Neuron (in vitro differentiated cells): ENCODE measurements around the gene FKBP7.
A peak's percentile ranks its signal among the peaks of the same experiment; 100 is the strongest.
"Not testable (repeated sequence)": the region's sequence is repeated elsewhere in the genome, so short reads cannot be mapped to it uniquely, and the experiment has no call there.

Experiments used
- H2AFZ ChIP-seq: one replicate; pipeline ENCODE4 v1.6.1; 2013; ENCODE audit warnings: low read depth, mild to moderate bottlenecking, inconsistent platforms, low read length, moderate library complexity
- H3K27me3 ChIP-seq: one replicate; pipeline ENCODE4 v1.6.1; 2013; ENCODE audit warnings: low read length; ENCODE audit not compliant: insufficient read depth
- H3K36me3 ChIP-seq: one replicate; pipeline ENCODE4 v1.6.1; 2013; ENCODE audit warnings: low read length; ENCODE audit not compliant: insufficient read depth
- H3K4me1 ChIP-seq: one replicate; pipeline ENCODE4 v1.6.1; 2013; ENCODE audit warnings: low read length; ENCODE audit not compliant: insufficient read depth
- H3K4me3 ChIP-seq: 2 replicates; pipeline ENCODE4 v1.5.1; 2013; ENCODE audit warnings: mild to moderate bottlenecking, low read length, moderate library complexity
- H3K9me3 ChIP-seq: one replicate; pipeline ENCODE4 v1.6.1; 2013; ENCODE audit warnings: low read length

FKBP7 gene

DNA sequence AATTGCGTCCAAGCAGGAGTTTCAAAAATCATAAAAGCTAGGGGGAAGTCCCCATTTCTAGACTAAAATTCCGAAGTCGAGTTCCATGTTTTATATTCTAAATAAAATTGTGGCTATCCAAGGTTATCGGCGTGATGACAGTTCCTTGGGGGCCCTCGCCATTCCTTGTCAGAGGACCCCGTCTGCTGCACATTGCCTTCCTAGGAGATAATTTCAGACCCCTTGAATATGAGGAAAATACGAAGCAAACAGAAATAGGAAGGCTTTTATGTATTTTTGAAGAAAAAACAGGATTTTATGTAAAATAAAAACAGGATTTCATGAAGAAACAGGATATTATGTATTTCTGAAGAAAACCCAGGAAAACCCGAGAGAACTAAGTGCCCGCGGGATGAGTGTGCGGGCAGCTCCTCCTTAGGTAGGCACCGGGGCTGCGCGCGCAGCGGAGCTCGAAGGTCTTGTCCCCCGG is 1.4 kb upstream of the FKBP7 start:
- no peaks in the 10 kb centered on the region for H3K9me3 ChIP-seq
- H3K36me3 ChIP-seq = no peaks in the 10 kb centered on the region
- peaks cover 18% of the 10 kb centered on the region for H3K4me1 ChIP-seq
- H3K4me3 ChIP-seq = peak overlapping the region; percentile 74
- no peaks in the 10 kb centered on the region for H3K27me3 ChIP-seq
- H2AFZ ChIP-seq = peak overlapping the region; percentile 74

DNA sequence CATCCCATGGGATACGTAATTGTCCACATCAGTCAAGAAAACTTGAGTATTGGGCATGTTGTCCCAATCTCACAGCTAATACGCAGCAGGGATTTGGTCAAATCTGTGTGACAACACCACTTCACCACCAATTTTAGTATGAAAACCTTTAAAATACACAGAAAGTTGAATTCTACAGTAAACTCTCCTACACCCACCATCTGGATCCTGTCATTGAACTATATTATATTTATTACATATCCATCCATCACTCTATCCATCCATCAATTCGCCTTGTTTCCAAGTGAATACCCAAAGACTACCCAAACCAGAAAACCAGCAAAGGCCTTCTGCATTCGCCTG is 846 bp upstream of the FKBP7 start:
- Histone ChIP-seq H3K36me3 (no peaks in the 10 kb centered on the region), H3K4me1 (peaks cover 18% of the 10 kb centered on the region), H2AFZ (peak overlapping the region; percentile 59), H3K4me3 (peak overlapping the region; percentile 74), H3K27me3 (no peaks in the 10 kb centered on the region), H3K9me3 (no peaks in the 10 kb centered on the region)

- no peaks in the 10 kb centered on the region for H3K36me3 ChIP-seq
- no peaks in the 10 kb centered on the region for H3K27me3 ChIP-seq
- H3K4me3 ChIP-seq = peak overlapping the region; percentile 74
- H3K9me3 ChIP-seq = no peaks in the 10 kb centered on the region
- H2AFZ ChIP-seq = peak overlapping the region; percentile 59
- H3K4me1 ChIP-seq = peaks cover 18% of the 10 kb centered on the region
These were observed 316 bp downstream of the FKBP7 start for GRCh38 chr2:178478130-178478438.

DNA sequence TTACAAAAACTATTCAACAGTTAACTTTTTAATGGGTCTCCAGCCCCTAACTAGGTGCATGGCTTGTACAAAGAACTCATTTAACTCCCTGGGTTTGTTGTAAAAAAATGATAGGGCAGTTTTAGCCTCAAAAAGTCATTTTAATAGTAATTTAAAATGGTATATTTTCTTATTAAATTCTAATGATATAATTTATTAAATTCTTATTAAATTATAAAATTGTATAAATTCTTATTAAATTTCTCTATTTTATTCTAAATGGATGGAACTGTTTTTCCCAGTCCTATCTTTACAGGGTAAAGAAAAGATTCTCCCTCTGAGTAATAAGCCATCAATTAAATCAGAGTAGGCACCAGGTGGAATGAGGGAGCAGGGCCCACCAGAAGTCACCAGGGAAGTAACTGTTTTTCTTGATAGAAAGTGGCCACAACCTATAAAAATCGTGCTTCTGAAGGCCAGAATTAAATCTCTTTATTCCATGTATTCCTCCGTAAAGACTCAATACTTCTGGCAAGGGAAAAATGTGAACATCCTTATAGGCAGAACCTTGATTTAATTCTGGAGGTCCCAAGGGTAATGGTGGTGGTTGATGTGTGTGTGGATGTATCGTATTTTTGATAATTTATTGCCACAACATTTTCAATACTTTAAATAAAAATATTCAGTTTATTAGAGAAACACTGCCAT is 814 bp downstream of the FKBP7 start:
- Histone ChIP-seq H2AFZ (peak overlapping the region; percentile 59), H3K27me3 (no peaks in the 10 kb centered on the region), H3K9me3 (no peaks in the 10 kb centered on the region), H3K36me3 (no peaks in the 10 kb centered on the region), H3K4me3 (peak overlapping the region; percentile 74), H3K4me1 (peaks cover 17% of the 10 kb centered on the region)

DNA sequence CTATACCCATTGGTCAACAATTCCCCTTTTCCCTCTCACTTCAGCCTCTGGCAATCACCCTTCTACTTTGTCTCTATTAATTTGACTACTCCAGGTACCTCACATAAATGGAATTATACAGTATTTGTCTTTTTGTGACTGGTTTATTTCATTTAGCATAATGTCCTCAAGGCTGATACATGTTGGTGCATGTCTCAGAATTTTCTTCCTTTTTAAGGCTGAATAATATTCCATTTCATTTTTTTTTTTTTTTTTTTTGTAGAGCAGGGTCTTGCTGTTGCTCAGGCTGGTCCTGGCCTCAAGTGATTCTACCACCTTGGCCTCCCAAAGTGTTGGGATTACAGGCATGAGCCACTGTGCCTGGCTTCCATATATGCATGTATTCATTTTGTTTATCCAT is 1.9 kb downstream of the FKBP7 start:
- H3K4me1 ChIP-seq = peaks cover 7% of the 10 kb centered on the region
- no peaks in the 10 kb centered on the region for H3K36me3 ChIP-seq
- no peaks in the 10 kb centered on the region for H3K9me3 ChIP-seq
- peak overlapping the region; percentile 43 for H3K4me3 ChIP-seq
- H2AFZ ChIP-seq = no peak overlapping the region
- H3K27me3 ChIP-seq = no peaks in the 10 kb centered on the region

- Histone ChIP-seq H2AFZ (no peak overlapping the region), H3K27me3 (no peaks in the 10 kb centered on the region), H3K36me3 (peaks cover 1% of the 10 kb centered on the region), H3K4me3 (no peak overlapping the region), H3K9me3 (no peaks in the 10 kb centered on the region), H3K4me1 (peaks cover 5% of the 10 kb centered on the region)
These were observed 3.8 kb downstream of the FKBP7 start for GRCh38 chr2:178474560-178474959.

DNA sequence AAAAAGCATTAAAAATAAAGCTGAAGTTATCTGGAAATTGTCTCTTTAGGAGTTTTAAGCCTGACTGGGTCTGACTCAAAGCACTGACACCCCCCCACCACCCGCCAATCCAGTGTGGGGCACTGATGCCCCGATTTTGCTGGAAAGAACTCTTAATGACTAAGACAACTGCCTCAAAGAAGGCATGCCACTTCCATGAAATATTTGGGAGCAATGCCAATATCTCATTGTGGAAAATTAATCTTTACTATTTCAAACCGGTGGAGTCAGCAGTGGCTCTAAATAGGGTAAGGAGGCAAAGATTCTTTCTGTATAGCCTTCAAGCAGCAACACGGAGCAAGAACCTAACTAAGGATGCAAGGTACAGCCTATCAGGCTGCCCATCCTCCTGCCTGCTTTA is 4.5 kb downstream of the FKBP7 start:
- H3K4me1 ChIP-seq = peaks cover 5% of the 10 kb centered on the region
- no peaks in the 10 kb centered on the region for H3K27me3 ChIP-seq
- H3K4me3 ChIP-seq = no peak overlapping the region
- H3K36me3 ChIP-seq = peaks cover 7% of the 10 kb centered on the region
- H3K9me3 ChIP-seq = no peaks in the 10 kb centered on the region
- no peak overlapping the region for H2AFZ ChIP-seq

DNA sequence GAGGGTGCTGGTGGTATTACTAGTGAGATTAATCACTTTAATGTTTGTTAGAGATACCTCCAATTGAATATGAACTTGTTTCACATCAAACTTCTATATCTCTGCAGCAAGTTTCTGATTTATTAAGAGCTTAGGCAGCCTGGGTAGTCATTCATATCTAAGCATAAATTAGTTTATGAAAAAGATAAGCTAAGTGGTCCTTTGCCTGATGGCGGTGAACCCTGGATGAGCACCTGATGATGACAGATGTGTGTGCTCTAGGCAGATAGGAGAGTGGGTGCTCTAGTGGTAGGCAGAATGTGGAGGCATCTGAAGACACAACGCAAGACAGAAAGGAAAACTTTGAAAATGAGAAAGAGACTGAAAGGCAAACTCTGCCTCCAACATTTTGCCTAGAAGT is 5.0 kb downstream of the FKBP7 start:
- Histone ChIP-seq H3K36me3 (peaks cover 12% of the 10 kb centered on the region), H3K4me3 (no peak overlapping the region), H3K27me3 (no peaks in the 10 kb centered on the region), H2AFZ (no peak overlapping the region), H3K9me3 (no peaks in the 10 kb centered on the region), H3K4me1 (peaks cover 5% of the 10 kb centered on the region)

- H3K4me3 ChIP-seq, H3K27me3 ChIP-seq, H3K9me3 ChIP-seq, H2AFZ ChIP-seq, H3K4me1 ChIP-seq: not testable (repeated sequence)
- peaks cover 27% of the 10 kb centered on the region for H3K36me3 ChIP-seq
These were observed 7.1 kb downstream of the FKBP7 start for GRCh38 chr2:178471313-178471712.

DNA sequence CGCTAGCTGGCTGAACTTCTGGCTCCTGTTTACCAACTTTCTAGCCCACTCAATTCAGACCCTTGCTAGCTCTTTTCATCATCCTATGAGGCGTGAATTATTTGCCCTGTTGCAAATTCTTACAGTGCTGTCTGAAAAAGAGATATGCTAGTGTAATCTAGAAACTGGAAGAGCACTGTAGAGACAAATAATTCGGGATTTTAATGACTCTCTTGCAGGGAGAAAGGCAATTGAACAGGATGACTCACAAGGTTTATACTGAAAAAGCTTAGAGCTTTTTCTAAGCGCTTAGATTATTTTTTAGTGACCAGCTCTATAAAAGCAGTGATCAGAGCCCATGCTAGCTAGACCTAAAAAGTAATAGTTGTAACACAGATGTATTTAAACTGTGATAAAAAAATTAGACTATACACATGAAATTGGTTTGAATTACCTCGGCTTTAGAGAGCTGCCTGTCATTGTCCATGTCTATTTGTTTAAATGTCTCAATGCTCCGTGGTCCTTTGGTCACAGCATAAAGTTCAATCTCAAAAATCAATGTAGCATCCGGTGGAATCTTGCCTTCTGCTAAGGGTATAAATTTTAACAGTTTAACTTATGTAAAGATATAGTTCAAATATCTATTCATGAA is 9.1 kb downstream of the FKBP7 start:
- Histone ChIP-seq H3K4me1 (no peaks in the 10 kb centered on the region), H3K4me3 (no peak overlapping the region), H3K9me3 (no peaks in the 10 kb centered on the region), H3K27me3 (no peaks in the 10 kb centered on the region), H3K36me3 (peaks cover 41% of the 10 kb centered on the region), H2AFZ (no peak overlapping the region)

GRCh38 chr2:178457390-178457886 is 21.0 kb downstream of the FKBP7 start:
- no peak overlapping the region for H3K4me3 ChIP-seq
- H2AFZ ChIP-seq = no peak overlapping the region
- H3K36me3 ChIP-seq = no peaks in the 10 kb centered on the region
- H3K9me3 ChIP-seq = no peaks in the 10 kb centered on the region
- no peaks in the 10 kb centered on the region for H3K4me1 ChIP-seq
- no peaks in the 10 kb centered on the region for H3K27me3 ChIP-seq

GRCh38 chr2:178455947-178456346 is 22.5 kb downstream of the FKBP7 start:
- Histone ChIP-seq H3K4me3 (no peak overlapping the region), H3K4me1 (peaks cover 2% of the 10 kb centered on the region), H3K9me3 (no peaks in the 10 kb centered on the region), H2AFZ (no peak overlapping the region), H3K27me3 (no peaks in the 10 kb centered on the region), H3K36me3 (no peaks in the 10 kb centered on the region)

- peaks cover 21% of the 10 kb centered on the region for H3K4me1 ChIP-seq
- no peak overlapping the region for H3K4me3 ChIP-seq
- no peak overlapping the region for H2AFZ ChIP-seq
- no peaks in the 10 kb centered on the region for H3K9me3 ChIP-seq
- H3K36me3 ChIP-seq = peaks cover 20% of the 10 kb centered on the region
- H3K27me3 ChIP-seq = no peaks in the 10 kb centered on the region
These were observed 25.5 kb downstream of the FKBP7 start for GRCh38 chr2:178452870-178453269.

GRCh38 chr2:178452334-178452733 is 26.1 kb downstream of the FKBP7 start:
- H2AFZ ChIP-seq = no peak overlapping the region
- no peak overlapping the region for H3K4me3 ChIP-seq
- peaks cover 21% of the 10 kb centered on the region for H3K4me1 ChIP-seq
- H3K36me3 ChIP-seq = peaks cover 24% of the 10 kb centered on the region
- no peaks in the 10 kb centered on the region for H3K9me3 ChIP-seq
- H3K27me3 ChIP-seq = no peaks in the 10 kb centered on the region
